NB4 (cell line): ENCODE measurements around the gene MFGE8.

Experiments used
- DNase-seq: peaks from one replicate; pipeline ENCODE4 v3.0.0; 2010; ENCODE audit warnings: low read depth
- H3K4me3 ChIP-seq: one replicate; pipeline ENCODE4 v1.5.1; 2011; ENCODE audit warnings: mild to moderate bottlenecking, low read depth, low read length, moderate library complexity
- CTCF ChIP-seq: IDR thresholded peaks from one replicate; pipeline ENCODE4 v1.5.1; 2012; ENCODE audit warnings: low read depth, low read length
- MAX ChIP-seq: IDR thresholded peaks from 2 replicates; pipeline ENCODE4 v1.6.1; 2011; ENCODE audit warnings: low read depth, low read length
- MYC ChIP-seq: IDR thresholded peaks from 2 replicates; pipeline ENCODE4 v1.6.1; 2011; ENCODE audit warnings: low read depth, low read length
- POLR2A ChIP-seq: IDR thresholded peaks from 2 replicates; pipeline ENCODE4 v1.6.1; 2011; ENCODE audit warnings: mild to moderate bottlenecking; ENCODE audit not compliant: insufficient read length; ENCODE audit errors: extremely low read depth

MFGE8 gene

GRCh38 chr15:88901508-88902220 is 11.5 kb downstream of the MFGE8 start:
- TF ChIP-seq CTCF (no peak), POLR2A (no peak), MYC (no peak), MAX (no peak)
- no peak overlapping the region for H3K4me3 ChIP-seq
- no peak for DNase-seq

DNA sequence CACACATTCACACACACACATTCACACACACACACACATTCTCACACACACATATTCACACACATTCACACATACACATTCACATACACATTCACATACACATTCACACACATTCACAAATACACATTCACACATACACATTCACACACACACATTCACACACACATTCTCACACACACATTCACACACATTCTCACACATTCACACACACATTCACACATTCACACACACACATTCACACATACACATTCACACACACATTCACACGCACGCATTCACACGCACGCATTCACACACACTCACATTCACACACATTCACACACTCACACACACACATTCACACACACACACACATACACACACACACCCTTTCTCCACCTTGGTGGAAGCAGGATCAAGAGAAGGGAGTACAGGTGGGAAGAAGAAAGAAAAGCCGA is 12.2 kb downstream of the MFGE8 start:
- H3K4me3 ChIP-seq = no peak overlapping the region
- no peak for DNase-seq
- TF ChIP-seq MAX = no peak
- no peak for TF ChIP-seq POLR2A
- no peak for TF ChIP-seq MYC
- no peak for TF ChIP-seq CTCF

DNA sequence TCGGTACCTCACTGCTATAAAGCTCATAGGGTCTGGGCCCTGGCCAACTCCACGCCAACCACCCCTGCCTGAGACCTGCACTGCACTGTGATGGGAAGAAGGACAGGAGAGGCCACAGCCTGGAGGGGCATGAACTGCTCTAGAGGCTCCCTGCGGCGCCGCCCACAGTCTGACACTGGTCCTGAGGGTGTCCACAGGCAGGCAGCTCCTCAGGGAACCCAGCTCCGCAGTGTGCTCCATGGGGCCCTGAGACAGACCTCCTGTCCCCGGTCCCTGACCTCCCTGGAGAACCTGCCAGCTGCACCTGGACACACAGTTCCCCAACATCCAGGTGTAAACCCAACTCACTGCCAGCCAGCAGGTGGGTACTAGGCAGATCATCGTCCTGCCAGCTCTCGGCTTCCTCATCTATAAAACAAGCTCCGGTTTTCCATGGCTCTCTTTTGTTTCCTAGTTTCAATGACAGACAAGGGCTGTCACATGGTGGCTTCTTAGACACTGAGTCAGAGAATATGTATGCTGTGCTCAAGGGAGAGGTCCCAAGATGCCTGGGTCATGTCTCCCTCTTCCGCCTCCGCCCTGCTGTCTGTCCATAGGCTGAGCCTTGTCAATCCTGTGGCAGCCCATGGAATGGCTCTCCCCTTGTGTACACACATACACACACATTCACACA is 12.7 kb downstream of the MFGE8 start:
- H3K4me3 ChIP-seq = no peak overlapping the region
- no peak for TF ChIP-seq MAX
- no peak for TF ChIP-seq POLR2A
- TF ChIP-seq MYC = no peak
- no peak for TF ChIP-seq CTCF
- no peak for DNase-seq

DNA sequence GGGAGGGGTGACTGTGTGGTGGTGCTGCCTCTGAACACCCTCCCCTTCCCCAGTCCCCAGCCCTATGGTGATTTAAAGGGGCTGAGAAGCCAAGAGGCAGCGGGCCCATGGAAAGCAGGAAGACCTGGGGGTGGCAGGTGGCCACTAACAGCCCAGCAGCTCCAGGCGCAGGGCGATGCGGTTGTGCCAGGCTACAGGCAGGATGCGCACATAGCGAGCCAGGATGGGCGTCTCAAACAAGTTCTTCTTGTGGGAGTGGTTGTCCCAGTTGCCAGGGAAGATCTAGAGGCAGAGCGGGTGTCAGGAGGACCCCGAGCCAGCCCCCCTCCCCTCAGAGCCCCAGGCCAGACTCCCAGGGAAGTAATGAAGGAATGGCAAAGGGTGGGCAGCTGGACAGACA is 13.9 kb downstream of the MFGE8 start:
- DNase-seq = no peak
- TF ChIP-seq MYC (no peak), POLR2A (no peak), CTCF (no peak), MAX (no peak)
- no peak overlapping the region for H3K4me3 ChIP-seq

- no peak for TF ChIP-seq CTCF
- TF ChIP-seq MAX = no peak
- TF ChIP-seq POLR2A = no peak
- no peak for TF ChIP-seq MYC
- H3K4me3 ChIP-seq = no peak overlapping the region
- DNase-seq = no peak
Observed at GRCh38 chr15:88898736-88899135, 14.4 kb downstream of the MFGE8 start.
